ENCODE measurements around the gene PGA5. TPM values are rescaled to one million over a fixed set of nuclear protein-coding genes. Genes with fewer than 3 reads are reported as not detected.
"Not testable (repeated sequence)": the region's sequence is repeated elsewhere in the genome, so short reads cannot be mapped to it uniquely, and the experiment has no call there.

PGA5 gene
- total RNA-seq, 2 donors from 2014 or later = 0.48 TPM; not detected in 1

DNA sequence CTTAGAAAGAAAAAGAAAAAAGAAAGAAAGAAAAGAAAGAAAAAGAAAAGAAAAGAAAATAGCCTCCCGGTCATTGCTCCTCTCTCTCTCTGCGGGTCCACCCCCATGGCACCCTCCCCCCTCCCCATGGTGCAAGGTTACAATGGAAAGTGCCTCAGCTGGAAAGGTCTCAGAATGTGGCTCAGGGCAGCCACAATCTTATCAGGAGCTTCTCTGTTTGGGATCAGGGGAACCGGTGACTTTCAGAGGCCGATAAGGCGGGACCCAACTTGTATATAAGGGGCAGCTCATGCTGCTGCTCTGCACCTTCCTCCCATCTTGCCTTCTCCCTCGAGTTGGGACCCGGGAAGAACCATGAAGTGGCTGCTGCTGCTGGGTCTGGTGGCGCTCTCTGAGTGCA, 18.9 kb upstream of the PGA5 start, which contains the start of gene PGA4:
TSS of gene PGA4 (plus strand) at position 301 of the 400 bp plus-strand sequence. CDS start at position 355, 54 bp downstream.
- not testable (repeated sequence) for H3K4me1 ChIP-seq; H3K27ac ChIP-seq; H3K36me3 ChIP-seq; H3K9me3 ChIP-seq; H3K4me3 ChIP-seq; DNase-seq (ENCODE audit: low spot score); H3K27me3 ChIP-seq

DNA sequence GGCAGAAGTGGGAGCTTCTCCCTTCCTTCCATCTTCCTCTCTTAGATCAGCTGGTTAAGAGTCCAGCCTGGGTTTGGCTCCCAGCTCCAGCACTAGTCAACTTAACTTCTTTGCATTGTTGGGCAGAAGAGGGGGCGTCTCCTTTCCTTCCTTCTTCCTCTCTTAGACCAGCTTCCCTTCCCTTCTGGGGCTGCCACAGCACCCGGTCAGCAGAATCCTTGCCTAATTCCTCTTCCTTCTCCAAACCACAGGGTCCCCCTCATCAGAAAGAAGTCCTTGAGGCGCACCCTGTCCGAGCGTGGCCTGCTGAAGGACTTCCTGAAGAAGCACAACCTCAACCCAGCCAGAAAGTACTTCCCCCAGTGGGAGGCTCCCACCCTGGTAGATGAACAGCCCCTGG, 18.3 kb upstream of the PGA5 start:
- H3K27me3 ChIP-seq; H3K9me3 ChIP-seq; DNase-seq (ENCODE audit: low spot score); H3K4me1 ChIP-seq; H3K27ac ChIP-seq; H3K4me3 ChIP-seq; H3K36me3 ChIP-seq: not testable (repeated sequence)

DNA sequence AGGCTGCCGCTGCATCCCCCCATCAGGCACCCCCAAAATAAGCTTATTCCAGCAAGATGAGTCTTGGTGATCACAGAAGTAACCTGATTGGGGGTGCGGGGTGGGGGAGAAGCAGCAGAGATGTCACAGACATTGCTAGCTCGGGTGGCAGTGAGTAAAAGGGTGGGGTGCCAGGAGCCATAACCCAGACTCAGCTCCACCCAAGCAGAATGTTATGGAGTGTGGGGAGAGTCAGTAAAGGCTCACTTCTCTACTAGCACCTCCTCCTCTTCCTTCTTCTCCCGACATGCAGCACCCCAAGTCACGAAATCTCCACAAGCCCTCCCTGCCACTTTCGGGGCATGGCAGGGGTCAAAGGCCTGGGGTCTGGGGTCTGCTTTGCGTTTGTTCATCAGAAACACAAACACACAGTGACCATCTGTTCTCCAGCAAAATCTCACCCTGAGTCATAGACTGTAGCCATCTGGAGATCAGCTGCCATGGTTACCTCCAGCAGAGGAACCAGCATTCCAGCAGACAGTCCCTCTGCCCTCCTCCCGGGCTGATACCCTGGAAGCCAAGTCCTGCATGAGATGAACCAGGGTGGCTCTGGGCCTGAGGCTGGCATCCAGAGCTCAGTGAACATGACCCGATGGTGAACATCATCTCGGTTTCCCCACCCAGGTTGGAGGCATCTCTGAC, 14.4 kb upstream of the PGA5 start:
- not testable (repeated sequence) for H3K4me1 ChIP-seq; H3K27me3 ChIP-seq; H3K27ac ChIP-seq; H3K36me3 ChIP-seq; DNase-seq (ENCODE audit: low spot score); H3K9me3 ChIP-seq; H3K4me3 ChIP-seq

DNA sequence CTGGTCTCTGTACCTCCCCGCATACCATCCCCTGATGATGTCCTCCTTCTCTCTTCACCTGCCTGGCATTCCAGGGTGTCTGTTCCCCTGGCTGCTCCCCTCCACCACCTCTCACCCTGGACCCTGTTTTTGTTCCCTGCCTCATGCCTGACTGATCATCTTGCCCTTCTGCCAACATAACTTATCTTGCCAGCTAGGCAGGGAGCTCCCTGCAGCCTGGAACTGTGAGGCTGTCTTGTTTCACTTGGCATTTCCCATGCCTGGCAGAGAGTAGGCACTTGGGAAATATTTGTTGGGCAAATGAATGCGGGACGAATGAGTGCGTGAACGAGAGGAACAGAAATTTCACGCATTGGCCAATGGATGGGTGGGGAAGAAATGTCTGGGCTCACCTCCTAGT, 11.5 kb upstream of the PGA5 start:
- not testable (repeated sequence) for H3K9me3 ChIP-seq; H3K27me3 ChIP-seq; H3K4me1 ChIP-seq; H3K4me3 ChIP-seq; DNase-seq (ENCODE audit: low spot score); H3K36me3 ChIP-seq; H3K27ac ChIP-seq

DNA sequence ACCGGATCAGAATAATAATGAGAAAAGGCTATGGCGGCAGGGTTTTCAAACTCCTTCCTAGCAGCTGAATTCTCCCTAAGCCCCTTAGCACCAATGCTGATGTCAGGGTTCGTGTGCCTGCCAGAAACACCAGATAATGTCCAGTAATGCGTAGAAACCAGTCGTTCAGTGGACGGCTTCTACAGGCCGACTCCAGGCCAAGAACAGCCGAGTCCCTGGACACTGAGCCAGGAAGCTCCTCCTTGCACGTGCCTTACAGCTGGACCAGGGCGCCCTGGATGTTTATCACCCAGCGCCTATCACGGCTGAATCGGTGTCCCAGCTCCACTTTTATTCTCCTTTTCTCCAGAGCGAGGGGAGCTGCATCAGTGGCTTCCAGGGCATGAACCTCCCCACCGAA, 9.9 kb upstream of the PGA5 start:
- H3K9me3 ChIP-seq = not testable (repeated sequence)

DNA sequence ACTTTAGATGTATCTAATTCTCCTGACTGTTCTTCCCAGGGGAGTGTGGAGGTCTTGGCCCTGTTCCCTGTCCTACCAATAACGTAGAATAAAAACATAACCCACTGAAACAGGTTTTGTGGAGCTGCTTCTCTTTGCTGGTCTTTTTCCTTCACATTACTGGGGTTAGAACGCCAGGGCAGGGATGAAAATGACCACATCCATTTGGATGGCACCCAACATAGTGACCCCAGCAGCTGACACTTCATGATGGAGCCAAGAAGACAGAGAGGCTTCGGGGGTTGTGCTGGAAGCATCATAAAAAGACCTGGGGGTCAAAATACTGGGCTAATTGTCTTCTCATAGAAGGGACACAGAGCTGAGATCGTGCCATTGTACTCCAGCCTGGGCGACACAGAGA, 9.4 kb upstream of the PGA5 start:
- H3K27ac ChIP-seq; H3K36me3 ChIP-seq; H3K4me3 ChIP-seq; H3K27me3 ChIP-seq; DNase-seq (ENCODE audit: low spot score); H3K9me3 ChIP-seq; H3K4me1 ChIP-seq: not testable (repeated sequence)

More for the DNA sequence above, 9.9 kb upstream of the PGA5 start:
- not testable (repeated sequence) for H3K36me3 ChIP-seq; H3K27me3 ChIP-seq; H3K4me3 ChIP-seq; DNase-seq (ENCODE audit: low spot score); H3K4me1 ChIP-seq; H3K27ac ChIP-seq

DNA sequence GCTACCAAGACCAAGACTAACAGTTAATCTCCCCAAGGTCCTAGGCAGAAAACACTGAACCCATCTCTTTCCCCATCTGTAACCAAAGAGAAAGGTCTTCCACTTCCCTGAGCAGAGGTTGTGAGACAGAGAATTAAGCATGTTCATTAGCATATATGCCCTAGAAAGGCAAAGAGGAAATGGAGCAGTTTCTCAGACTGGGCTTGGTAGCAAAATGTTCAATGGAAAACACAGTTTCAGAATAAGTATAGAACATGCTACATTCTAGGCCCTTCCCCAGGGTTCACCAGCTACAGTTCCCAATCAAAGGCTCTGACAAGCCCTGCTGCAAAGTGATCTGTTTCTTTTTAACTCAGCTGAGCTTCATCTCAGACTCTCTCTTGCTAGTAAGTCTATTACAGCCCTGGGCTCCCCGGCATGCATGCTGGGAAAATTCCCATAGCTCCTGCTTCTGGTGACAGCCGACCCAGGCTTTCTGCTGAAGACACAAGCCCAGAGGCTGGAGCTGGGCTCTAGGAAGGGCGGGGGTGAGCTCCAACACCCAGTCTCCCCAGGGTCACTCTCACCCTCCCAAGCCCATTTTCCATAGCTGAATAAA, 8.3 kb upstream of the PGA5 start:
- not testable (repeated sequence) for H3K27me3 ChIP-seq; H3K4me3 ChIP-seq; DNase-seq (ENCODE audit: low spot score); H3K9me3 ChIP-seq; H3K36me3 ChIP-seq; H3K27ac ChIP-seq; H3K4me1 ChIP-seq

DNA sequence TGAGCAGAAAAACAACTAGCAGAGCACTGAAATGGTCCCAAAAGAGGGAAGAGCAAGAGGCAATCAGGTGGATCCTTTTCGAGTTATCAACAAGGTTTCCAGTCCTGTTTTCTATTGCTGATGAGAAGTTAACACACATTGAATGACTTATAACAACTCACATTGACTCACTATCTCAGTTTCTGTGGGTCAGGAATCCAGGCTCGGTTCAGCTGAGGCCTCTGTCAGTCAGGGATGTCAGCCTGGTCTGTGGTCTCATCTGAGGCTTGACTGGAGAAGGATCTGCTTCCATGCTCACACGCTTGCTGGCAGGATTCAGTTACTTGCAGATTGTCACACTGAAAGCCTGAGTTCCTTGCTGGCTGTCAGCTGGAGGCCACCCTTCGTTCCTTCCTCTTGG, 3.8 kb upstream of the PGA5 start:
- H3K27me3 ChIP-seq; H3K4me3 ChIP-seq; H3K9me3 ChIP-seq; H3K27ac ChIP-seq; H3K4me1 ChIP-seq; DNase-seq (ENCODE audit: low spot score); H3K36me3 ChIP-seq: not testable (repeated sequence)

DNA sequence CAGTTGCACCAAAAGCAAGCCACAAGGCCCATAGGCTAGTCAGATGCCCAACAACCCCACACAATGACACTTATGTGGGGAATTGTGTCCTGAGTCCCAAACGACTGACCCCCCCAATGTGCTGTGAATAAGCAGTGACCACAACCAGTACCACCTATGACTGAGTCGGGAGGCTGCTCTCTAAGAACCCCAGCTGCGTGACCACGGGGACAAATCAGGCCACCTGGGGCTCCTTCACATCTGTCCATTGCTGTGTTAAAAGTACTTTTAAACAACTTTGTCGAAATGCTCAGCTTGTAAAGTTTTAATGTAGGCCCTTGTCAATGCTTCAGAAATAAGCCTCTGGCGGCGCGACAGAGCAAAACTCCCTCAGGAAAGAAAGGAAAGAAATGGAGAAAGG, 687 bp upstream of the PGA5 start:
- not testable (repeated sequence) for H3K27ac ChIP-seq; H3K36me3 ChIP-seq; DNase-seq (ENCODE audit: low spot score); H3K4me1 ChIP-seq; H3K27me3 ChIP-seq; H3K4me3 ChIP-seq; H3K9me3 ChIP-seq

DNA sequence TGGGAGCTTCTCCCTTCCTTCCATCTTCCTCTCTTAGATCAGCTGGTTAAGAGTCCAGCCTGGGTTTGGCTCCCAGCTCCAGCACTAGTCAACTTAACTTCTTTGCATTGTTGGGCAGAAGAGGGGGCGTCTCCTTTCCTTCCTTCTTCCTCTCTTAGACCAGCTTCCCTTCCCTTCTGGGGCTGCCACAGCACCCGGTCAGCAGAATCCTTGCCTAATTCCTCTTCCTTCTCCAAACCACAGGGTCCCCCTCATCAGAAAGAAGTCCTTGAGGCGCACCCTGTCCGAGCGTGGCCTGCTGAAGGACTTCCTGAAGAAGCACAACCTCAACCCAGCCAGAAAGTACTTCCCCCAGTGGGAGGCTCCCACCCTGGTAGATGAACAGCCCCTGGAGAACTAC, 551 bp downstream of the PGA5 start:
- H3K4me3 ChIP-seq; H3K36me3 ChIP-seq; DNase-seq (ENCODE audit: low spot score): not testable (repeated sequence)

DNA sequence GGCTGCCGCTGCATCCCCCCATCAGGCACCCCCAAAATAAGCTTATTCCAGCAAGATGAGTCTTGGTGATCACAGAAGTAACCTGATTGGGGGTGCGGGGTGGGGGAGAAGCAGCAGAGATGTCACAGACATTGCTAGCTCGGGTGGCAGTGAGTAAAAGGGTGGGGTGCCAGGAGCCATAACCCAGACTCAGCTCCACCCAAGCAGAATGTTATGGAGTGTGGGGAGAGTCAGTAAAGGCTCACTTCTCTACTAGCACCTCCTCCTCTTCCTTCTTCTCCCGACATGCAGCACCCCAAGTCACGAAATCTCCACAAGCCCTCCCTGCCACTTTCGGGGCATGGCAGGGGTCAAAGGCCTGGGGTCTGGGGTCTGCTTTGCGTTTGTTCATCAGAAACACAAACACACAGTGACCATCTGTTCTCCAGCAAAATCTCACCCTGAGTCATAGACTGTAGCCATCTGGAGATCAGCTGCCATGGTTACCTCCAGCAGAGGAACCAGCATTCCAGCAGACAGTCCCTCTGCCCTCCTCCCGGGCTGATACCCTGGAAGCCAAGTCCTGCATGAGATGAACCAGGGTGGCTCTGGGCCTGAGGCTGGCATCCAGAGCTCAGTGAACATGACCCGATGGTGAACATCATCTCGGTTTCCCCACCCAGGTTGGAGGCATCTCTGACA, 4.4 kb downstream of the PGA5 start:
- not testable (repeated sequence) for H3K36me3 ChIP-seq; DNase-seq (ENCODE audit: low spot score); H3K4me1 ChIP-seq; H3K9me3 ChIP-seq; H3K4me3 ChIP-seq; H3K27ac ChIP-seq; H3K27me3 ChIP-seq

More for the DNA sequence above, 551 bp downstream of the PGA5 start:
- H3K27me3 ChIP-seq, H3K4me1 ChIP-seq, H3K9me3 ChIP-seq, H3K27ac ChIP-seq: not testable (repeated sequence)

DNA sequence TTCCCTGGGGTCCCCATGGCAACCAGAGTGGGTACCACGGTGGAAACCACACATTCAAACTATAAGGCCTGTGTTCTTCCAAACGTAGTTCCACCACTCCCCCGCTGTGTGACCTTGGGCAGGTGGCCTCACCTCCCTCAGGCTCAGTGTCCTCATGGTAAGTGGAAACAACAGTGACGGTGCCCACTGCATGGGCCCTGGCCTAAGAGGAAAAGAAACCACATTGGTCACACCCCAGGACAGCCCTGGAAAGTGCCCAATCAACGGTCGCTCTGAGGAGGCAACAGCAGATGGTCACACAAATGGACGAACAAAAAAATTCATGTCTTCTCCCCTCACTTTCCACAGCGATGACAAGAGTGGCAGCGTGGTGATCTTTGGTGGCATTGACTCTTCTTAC, 7.1 kb downstream of the PGA5 start:
- not testable (repeated sequence) for H3K36me3 ChIP-seq; H3K9me3 ChIP-seq; H3K27ac ChIP-seq; H3K27me3 ChIP-seq; H3K4me3 ChIP-seq; DNase-seq (ENCODE audit: low spot score); H3K4me1 ChIP-seq

DNA sequence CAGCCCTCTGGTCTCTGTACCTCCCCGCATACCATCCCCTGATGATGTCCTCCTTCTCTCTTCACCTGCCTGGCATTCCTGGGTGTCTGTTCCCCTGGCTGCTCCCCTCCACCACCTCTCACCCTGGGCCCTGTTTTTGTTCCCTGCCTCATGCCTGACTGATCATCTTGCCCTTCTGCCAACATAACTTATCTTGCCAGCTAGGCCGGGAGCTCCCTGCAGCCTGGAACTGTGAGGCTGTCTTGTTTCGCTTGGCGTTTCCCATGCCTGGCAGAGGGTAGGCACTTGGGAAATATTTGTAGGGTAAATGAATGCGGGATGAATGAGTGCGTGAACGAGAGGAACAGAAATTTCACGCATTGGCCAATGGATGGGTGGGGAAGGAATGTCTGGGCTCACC, 8.2 kb downstream of the PGA5 start:
- H3K4me3 ChIP-seq; H3K36me3 ChIP-seq; H3K27me3 ChIP-seq; H3K9me3 ChIP-seq; DNase-seq (ENCODE audit: low spot score); H3K4me1 ChIP-seq; H3K27ac ChIP-seq: not testable (repeated sequence)

DNA sequence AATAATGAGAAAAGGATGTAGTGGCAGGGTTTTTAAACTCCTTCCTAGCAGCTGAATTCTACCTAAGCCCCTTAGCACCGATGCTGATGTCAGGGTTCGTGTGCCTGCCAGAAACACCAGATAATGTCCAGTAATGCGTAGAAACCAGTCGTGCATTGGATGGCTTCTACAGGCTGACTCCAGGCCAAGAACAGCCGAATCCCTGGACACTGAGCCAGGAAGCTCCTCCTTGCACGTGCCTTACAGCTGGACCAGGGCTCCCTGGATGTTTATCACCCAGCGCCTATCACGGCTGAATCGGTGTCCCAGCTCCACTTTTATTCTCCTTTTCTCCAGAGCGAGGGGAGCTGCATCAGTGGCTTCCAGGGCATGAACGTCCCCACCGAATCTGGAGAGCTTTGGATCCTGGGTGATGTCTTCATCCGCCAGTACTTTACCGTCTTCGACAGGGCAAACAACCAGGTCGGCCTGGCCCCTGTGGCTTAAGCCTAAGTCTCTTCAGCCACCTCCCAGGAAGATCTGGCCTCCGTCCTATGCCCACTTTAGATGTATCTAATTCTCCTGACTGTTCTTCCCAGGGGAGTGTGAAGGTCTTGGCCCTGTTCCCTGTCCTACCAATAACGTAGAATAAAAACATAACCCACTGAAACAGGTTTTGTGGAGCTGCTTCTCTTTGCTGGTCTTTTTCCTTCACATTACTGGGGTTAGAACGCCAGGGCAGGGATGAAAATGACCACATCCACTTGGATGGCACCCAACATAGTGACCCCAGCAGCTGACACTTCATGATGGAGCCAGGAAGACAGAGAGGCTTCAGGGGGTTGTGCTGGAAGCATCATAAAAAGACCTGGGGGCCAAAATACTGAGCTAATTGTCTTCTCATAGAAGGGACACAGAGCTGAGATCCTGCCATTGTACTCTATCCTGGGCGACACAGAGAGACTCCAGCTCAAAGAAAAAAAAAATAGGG, 10.1 kb downstream of the PGA5 start:
- not testable (repeated sequence) for DNase-seq (ENCODE audit: low spot score)

More for the DNA sequence above, 10.1 kb downstream of the PGA5 start:
- not testable (repeated sequence) for H3K4me1 ChIP-seq, H3K27me3 ChIP-seq, H3K9me3 ChIP-seq, H3K36me3 ChIP-seq, H3K4me3 ChIP-seq, H3K27ac ChIP-seq
